ENCODE measurements around the gene RCOR3.

The RCOR3 gene

GRCh38 chr1:211334986-211335385 lies 75.8 kb downstream of the RCOR3 start:
- no peak overlapping the region for H3K27ac ChIP-seq (ENCODE audit: low read depth, low read length)
- H3K36me3 ChIP-seq (ENCODE audit: insufficient read depth, low read length) = no peaks in the 10 kb centered on the region
- no peak overlapping the region for H3K9ac ChIP-seq (ENCODE audit: low read depth, low read length)
- H3K4me1 ChIP-seq (ENCODE audit: insufficient read depth, low read length) = peaks cover 26% of the 10 kb centered on the region
- no peaks in the 10 kb centered on the region for H3K27me3 ChIP-seq (ENCODE audit: insufficient read depth, low read length)
- WGBS = 94% methylated on average over 3 of the region's 4 CpGs
- no peak overlapping the region for H3K4me3 ChIP-seq (ENCODE audit: low read length)
- H3K9me3 ChIP-seq (ENCODE audit: insufficient read depth, low read depth, low read length) = no peaks in the 10 kb centered on the region

GRCh38 chr1:211335522-211336157 lies 76.5 kb downstream of the RCOR3 start:
- Histone ChIP-seq H3K4me1 (ENCODE audit: insufficient read depth, low read length) (peaks cover 20% of the 10 kb centered on the region), H3K4me3 (ENCODE audit: low read length) (no peak overlapping the region)

GRCh38 chr1:211336161-211336560 lies 77.0 kb downstream of the RCOR3 start:
- Histone ChIP-seq H3K4me1 (ENCODE audit: insufficient read depth, low read length) (peaks cover 16% of the 10 kb centered on the region), H3K4me3 (ENCODE audit: low read length) (no peak overlapping the region), H3K9ac (ENCODE audit: low read depth, low read length) (no peak overlapping the region), H3K27ac (ENCODE audit: low read depth, low read length) (no peak overlapping the region), H3K36me3 (ENCODE audit: insufficient read depth, low read length) (no peaks in the 10 kb centered on the region), H3K9me3 (ENCODE audit: insufficient read depth, low read depth, low read length) (no peaks in the 10 kb centered on the region), H3K27me3 (ENCODE audit: insufficient read depth, low read length) (no peaks in the 10 kb centered on the region)
- WGBS = 93% methylated on average over 3 of the region's 3 CpGs

More at GRCh38 chr1:211335522-211336157, 76.5 kb downstream of the RCOR3 start:
- Histone ChIP-seq H3K36me3 (ENCODE audit: insufficient read depth, low read length) (no peaks in the 10 kb centered on the region), H3K9me3 (ENCODE audit: insufficient read depth, low read depth, low read length) (no peaks in the 10 kb centered on the region), H3K27me3 (ENCODE audit: insufficient read depth, low read length) (no peaks in the 10 kb centered on the region), H3K9ac (ENCODE audit: low read depth, low read length) (no peak overlapping the region), H3K27ac (ENCODE audit: low read depth, low read length) (no peak overlapping the region)
- 86% methylated on average over 3 of the region's 3 CpGs for WGBS

- 94% methylated on average over 15 of the region's 15 CpGs for WGBS
- Histone ChIP-seq H3K9ac (ENCODE audit: low read depth, low read length) (no peak overlapping the region), H3K36me3 (ENCODE audit: insufficient read depth, low read length) (no peaks in the 10 kb centered on the region), H3K27me3 (ENCODE audit: insufficient read depth, low read length) (no peaks in the 10 kb centered on the region), H3K4me3 (ENCODE audit: low read length) (no peak overlapping the region), H3K4me1 (ENCODE audit: insufficient read depth, low read length) (peaks cover 13% of the 10 kb centered on the region), H3K9me3 (ENCODE audit: insufficient read depth, low read depth, low read length) (no peaks in the 10 kb centered on the region), H3K27ac (ENCODE audit: low read depth, low read length) (no peak overlapping the region)
These were observed 77.6 kb downstream of the RCOR3 start for GRCh38 chr1:211336775-211337174.

- H3K27ac ChIP-seq (ENCODE audit: low read depth, low read length) = no peak overlapping the region
- 89% methylated on average over 7 of the region's 7 CpGs for WGBS
These were observed 78.5 kb downstream of the RCOR3 start for GRCh38 chr1:211337430-211338223.

GRCh38 chr1:211338224-211338620 lies 79.1 kb downstream of the RCOR3 start:
- H3K27me3 ChIP-seq (ENCODE audit: insufficient read depth, low read length) = no peaks in the 10 kb centered on the region
- H3K9ac ChIP-seq (ENCODE audit: low read depth, low read length) = no peak overlapping the region
- no peaks in the 10 kb centered on the region for H3K36me3 ChIP-seq (ENCODE audit: insufficient read depth, low read length)
- no peaks in the 10 kb centered on the region for H3K9me3 ChIP-seq (ENCODE audit: insufficient read depth, low read depth, low read length)
- WGBS = 90% methylated on average over 4 of the region's 4 CpGs
- no peak overlapping the region for H3K27ac ChIP-seq (ENCODE audit: low read depth, low read length)
- H3K4me1 ChIP-seq (ENCODE audit: insufficient read depth, low read length) = peaks cover 13% of the 10 kb centered on the region
- H3K4me3 ChIP-seq (ENCODE audit: low read length) = no peak overlapping the region

More at GRCh38 chr1:211337430-211338223, 78.5 kb downstream of the RCOR3 start:
- Histone ChIP-seq H3K4me3 (ENCODE audit: low read length) (no peak overlapping the region), H3K9ac (ENCODE audit: low read depth, low read length) (no peak overlapping the region), H3K27me3 (ENCODE audit: insufficient read depth, low read length) (no peaks in the 10 kb centered on the region), H3K9me3 (ENCODE audit: insufficient read depth, low read depth, low read length) (no peaks in the 10 kb centered on the region), H3K4me1 (ENCODE audit: insufficient read depth, low read length) (peaks cover 13% of the 10 kb centered on the region), H3K36me3 (ENCODE audit: insufficient read depth, low read length) (no peaks in the 10 kb centered on the region)

- WGBS = 88% methylated on average over 6 of the region's 6 CpGs
- Histone ChIP-seq H3K4me3 (ENCODE audit: low read length) (no peak overlapping the region), H3K36me3 (ENCODE audit: insufficient read depth, low read length) (no peaks in the 10 kb centered on the region), H3K9ac (ENCODE audit: low read depth, low read length) (no peak overlapping the region), H3K27me3 (ENCODE audit: insufficient read depth, low read length) (no peaks in the 10 kb centered on the region), H3K4me1 (ENCODE audit: insufficient read depth, low read length) (peaks cover 13% of the 10 kb centered on the region), H3K27ac (ENCODE audit: low read depth, low read length) (no peak overlapping the region), H3K9me3 (ENCODE audit: insufficient read depth, low read depth, low read length) (no peaks in the 10 kb centered on the region)
These were observed 80.5 kb downstream of the RCOR3 start for GRCh38 chr1:211339631-211340041.

- Histone ChIP-seq H3K4me3 (ENCODE audit: low read length) (no peak overlapping the region), H3K9me3 (ENCODE audit: insufficient read depth, low read depth, low read length) (no peaks in the 10 kb centered on the region), H3K4me1 (ENCODE audit: insufficient read depth, low read length) (peaks cover 13% of the 10 kb centered on the region), H3K27me3 (ENCODE audit: insufficient read depth, low read length) (no peaks in the 10 kb centered on the region), H3K9ac (ENCODE audit: low read depth, low read length) (no peak overlapping the region), H3K36me3 (ENCODE audit: insufficient read depth, low read length) (no peaks in the 10 kb centered on the region), H3K27ac (ENCODE audit: low read depth, low read length) (no peak overlapping the region)
- WGBS = 96% methylated on average over 10 of the region's 10 CpGs
These were observed 81.7 kb downstream of the RCOR3 start for GRCh38 chr1:211340622-211341507.

GRCh38 chr1:211341999-211342398 lies 82.8 kb downstream of the RCOR3 start:
- WGBS = no CpG with 5 or more reads among the region's 1 CpG
- peaks cover 17% of the 10 kb centered on the region for H3K4me1 ChIP-seq (ENCODE audit: insufficient read depth, low read length)

GRCh38 chr1:211343607-211344006 lies 84.4 kb downstream of the RCOR3 start:
- no peaks in the 10 kb centered on the region for H3K36me3 ChIP-seq (ENCODE audit: insufficient read depth, low read length)
- no peak overlapping the region for H3K4me3 ChIP-seq (ENCODE audit: low read length)
- H3K9me3 ChIP-seq (ENCODE audit: insufficient read depth, low read depth, low read length) = no peaks in the 10 kb centered on the region
- no peak overlapping the region for H3K9ac ChIP-seq (ENCODE audit: low read depth, low read length)
- no peaks in the 10 kb centered on the region for H3K27me3 ChIP-seq (ENCODE audit: insufficient read depth, low read length)
- no peak overlapping the region for H3K27ac ChIP-seq (ENCODE audit: low read depth, low read length)
- peaks cover 17% of the 10 kb centered on the region for H3K4me1 ChIP-seq (ENCODE audit: insufficient read depth, low read length)
- WGBS = 85% methylated on average over 4 of the region's 4 CpGs

More at GRCh38 chr1:211341999-211342398, 82.8 kb downstream of the RCOR3 start:
- H3K9ac ChIP-seq (ENCODE audit: low read depth, low read length) = no peak overlapping the region
- no peak overlapping the region for H3K27ac ChIP-seq (ENCODE audit: low read depth, low read length)
- H3K36me3 ChIP-seq (ENCODE audit: insufficient read depth, low read length) = no peaks in the 10 kb centered on the region
- H3K27me3 ChIP-seq (ENCODE audit: insufficient read depth, low read length) = no peaks in the 10 kb centered on the region
- no peaks in the 10 kb centered on the region for H3K9me3 ChIP-seq (ENCODE audit: insufficient read depth, low read depth, low read length)
- no peak overlapping the region for H3K4me3 ChIP-seq (ENCODE audit: low read length)

- H3K9ac ChIP-seq (ENCODE audit: low read depth, low read length) = no peak overlapping the region
- H3K4me1 ChIP-seq (ENCODE audit: insufficient read depth, low read length) = peaks cover 17% of the 10 kb centered on the region
- WGBS = 92% methylated on average over 5 of the region's 6 CpGs
- H3K27ac ChIP-seq (ENCODE audit: low read depth, low read length) = no peak overlapping the region
- no peak overlapping the region for H3K4me3 ChIP-seq (ENCODE audit: low read length)
- H3K9me3 ChIP-seq (ENCODE audit: insufficient read depth, low read depth, low read length) = no peaks in the 10 kb centered on the region
- H3K36me3 ChIP-seq (ENCODE audit: insufficient read depth, low read length) = no peaks in the 10 kb centered on the region
- H3K27me3 ChIP-seq (ENCODE audit: insufficient read depth, low read length) = no peaks in the 10 kb centered on the region
These were observed 85.0 kb downstream of the RCOR3 start for GRCh38 chr1:211344152-211344618.

Data from HUES64 (cell line).